HG03135 (cell line): ENCODE data around the gene CFAP54.
A peak's percentile ranks its signal among the peaks of the same experiment; 100 is the strongest.
"Not testable (repeated sequence)": the region's sequence is repeated elsewhere in the genome, so short reads cannot be mapped to it uniquely, and the experiment has no call there.

ENCODE experiments used
- ATAC-seq: cut with Tn5 transposase; IDR thresholded peaks from one replicate; pipeline ENCODE4 v1.9.1; 2021; ENCODE audit warnings: mild to moderate bottlenecking, moderate library complexity; ENCODE audit not compliant: unreplicated experiment

CFAP54 gene, protein sequence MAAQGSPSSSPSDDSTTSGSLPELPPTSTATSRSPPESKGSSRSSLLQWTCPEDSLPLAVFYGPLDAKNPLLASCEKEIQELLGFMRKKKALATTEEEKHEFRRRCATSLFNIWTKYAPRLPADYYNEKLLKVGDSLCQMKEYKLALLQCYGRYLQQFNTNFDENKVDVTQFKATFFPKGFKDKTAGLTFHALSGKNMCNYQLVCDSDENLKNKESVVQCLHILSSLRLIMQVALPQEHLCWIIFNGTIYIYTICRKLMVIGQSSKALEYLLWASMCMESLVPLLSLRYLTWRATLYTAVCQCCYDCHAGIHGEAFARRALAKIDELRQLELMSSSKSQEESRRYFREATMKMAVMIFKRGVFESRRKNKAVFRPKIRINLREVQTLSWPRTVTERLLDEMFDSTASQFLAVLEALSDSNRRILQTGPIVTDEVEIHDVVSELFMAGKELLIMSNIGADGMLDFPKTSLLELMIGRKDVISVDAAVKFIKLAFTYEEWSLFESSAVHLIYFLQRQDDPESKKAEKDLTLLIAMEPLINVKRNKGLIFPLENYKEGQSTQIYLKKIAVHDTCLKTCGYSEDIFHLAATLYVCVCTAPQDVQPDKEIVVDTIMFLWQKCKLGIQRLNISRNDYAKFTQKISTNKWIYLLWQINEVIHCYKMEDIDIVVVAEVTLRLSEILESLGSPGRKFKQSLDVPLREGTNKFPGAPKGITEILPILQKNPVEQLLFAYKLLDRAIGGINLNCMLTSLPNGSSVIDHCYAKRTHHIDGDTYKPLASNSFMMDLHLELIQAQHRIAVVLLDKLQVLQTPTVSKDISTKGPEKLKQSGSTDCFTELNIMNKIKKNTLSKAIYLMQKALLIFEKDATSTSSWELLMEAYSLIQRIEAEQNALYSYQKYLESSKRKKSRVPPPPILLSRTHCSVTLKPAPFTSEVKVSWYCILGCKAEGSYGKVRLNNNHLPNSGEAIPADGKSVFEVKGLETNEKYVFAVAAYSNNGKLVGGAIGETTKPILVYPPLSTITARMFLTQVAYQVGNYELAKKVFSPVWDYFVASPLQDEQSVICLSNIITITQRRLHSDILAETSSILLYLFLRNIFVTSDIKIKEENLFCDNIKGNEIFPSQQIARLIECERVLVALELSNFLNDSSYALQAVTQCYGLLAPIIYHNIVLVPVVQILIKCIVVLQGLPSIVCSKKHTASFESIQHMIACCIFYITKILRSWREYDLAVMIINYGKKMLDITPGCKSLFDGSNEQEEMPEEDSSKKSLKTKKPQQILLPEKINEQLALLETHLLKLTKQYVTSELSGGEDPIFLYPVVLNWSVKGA (N-terminal part only)

DNA sequence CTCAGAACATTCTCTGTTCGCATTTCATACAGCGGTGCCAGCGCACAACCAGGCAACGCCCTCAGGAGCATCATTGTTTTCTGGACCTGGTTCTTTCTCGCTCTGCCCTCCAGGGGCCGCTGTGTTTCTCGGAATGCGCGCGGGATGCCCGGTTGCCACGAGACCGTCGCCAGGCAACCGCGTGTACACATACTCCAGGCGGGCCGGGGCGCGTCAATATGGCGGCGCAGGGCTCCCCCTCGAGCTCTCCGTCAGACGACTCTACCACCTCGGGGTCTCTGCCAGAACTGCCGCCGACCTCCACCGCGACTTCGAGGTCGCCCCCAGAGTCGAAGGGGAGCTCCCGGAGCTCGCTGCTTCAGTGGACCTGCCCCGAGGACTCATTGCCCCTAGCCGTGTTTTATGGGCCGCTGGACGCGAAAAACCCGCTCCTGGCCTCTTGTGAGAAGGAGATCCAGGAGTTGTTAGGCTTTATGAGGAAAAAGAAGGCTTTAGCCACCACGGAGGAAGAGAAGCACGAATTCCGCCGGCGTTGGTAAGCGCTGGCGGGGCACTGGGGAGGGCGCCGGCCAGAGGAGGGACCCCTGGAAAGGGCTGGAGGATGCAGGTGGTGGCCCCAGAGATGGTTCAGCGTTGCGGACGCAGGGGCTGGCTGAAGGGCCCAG is at the start of gene CFAP54:
Gene CFAP54, plus strand, starts transcription at position 186 of the 665 bp plus-strand sequence. Its CDS starts 33 bp downstream, at position 219.
- ATAC-seq: peak; percentile 97

DNA sequence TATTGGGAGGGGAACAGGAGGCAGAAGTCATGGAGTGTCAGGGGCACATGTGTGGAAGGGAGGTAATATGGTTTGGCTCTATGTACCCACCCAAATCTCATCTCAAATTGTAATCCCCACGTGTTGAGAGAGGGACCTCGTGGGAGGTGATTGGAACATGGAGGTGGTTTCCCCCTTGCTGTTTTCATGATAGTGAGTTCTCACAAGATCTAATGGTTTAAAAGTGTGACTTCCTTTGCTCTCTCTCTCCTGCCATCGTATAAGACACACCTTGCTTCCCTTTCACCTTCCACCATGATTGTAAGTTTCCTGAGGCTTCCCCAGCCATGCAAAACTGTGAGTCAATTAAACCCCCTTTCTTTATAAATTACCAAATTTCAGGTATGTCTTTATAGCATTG is 47.6 kb upstream of the CFAP54 start:
- no peak for ATAC-seq

DNA sequence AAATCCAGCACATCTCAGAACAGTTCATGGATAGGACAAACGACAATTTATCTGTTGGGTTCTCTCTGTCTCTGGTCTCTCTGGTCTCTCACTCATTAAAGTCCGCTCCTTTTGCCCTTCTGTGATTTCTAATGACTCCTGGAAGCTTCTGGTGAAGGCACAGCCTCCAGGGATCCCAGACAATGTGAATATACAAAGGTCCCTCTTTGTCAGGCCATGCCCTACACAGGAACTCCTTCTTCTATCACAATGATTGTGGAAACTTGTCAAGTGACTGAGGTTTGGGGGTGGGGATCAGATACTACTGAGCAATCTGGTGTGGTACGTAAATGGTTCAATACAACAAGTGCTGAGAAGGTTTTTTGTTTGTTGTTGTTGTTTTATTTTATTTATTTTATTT is 46.5 kb upstream of the CFAP54 start:
- no peak for ATAC-seq

DNA sequence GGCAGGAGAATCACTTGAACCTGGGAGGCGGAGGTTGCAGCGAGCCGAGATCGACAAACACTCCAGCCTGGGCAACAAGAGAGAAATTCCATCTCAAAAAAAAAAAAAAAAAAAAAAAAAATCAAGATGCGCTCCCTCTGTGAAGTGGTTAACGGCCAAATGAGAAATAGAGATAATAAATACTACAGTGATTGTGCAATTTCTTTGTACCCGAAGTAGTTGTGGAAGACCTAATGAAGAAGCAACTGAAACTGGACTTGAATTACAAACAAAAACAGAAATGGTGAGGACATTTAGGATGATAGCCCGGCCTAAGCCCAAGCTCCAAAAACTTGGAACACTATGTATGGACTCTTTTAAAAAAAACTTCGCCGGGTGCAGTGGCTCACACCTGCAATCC is 45.0 kb upstream of the CFAP54 start:
- no peak for ATAC-seq

DNA sequence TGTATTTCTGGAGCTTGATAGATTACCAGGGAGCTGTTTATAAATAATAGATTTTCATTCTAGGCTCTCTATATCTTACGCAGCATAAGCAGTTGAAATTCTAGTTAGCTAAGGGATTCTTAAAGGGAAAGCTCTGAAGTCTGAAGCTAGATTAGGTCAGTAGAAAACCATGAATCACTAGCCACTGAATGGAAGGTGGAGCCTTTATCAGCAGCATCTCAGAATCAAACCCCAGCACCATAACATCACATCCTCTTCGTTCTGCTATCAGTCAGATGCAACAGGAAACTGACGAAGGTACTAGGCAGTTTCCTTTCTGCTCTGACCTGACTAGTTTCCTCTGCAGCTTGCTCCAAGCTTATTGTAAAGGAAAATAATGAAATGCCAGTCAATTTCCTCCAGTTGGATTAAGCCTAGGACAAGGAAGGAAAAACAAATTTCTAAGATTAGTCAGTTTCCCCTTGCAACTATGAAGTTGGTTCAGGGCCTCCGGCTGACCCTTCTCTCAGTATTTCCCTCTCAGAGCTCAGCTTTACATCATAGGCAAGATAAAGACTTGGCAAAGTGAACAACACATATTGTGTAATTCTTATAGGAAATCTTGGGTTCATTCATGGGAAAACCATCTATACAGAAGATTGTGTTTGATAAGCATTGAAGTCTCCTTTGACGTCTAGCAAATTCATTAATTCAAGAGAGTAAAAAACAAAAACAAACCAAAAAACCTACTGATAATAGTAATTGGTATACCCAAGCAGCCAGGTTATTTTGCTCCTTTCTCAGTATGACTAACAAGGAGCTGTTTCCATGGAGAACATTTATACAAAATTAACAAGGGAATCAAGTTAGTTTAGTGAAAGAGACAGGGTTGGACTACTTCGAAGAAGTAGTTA is 43.4 kb upstream of the CFAP54 start:
- ATAC-seq: peak; percentile 97

DNA sequence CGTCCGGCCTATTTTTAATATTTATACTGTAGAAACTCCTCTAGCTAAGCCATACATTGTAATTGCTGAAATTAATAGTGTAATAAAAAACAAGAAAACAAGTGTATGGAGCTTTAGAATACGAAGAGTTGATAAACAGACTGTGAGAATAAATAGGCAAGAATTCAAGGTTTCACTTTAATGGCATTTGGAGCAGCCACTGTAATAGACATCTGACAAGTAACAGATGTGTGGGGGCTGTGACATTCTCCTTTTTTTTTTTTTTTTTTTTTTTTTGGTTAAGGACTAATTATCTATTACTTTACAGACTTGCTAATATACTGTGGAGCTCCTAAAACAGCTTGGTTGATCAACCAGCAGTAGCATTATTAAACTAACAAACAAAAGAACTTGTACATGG is 42.1 kb upstream of the CFAP54 start:
- no peak for ATAC-seq

DNA sequence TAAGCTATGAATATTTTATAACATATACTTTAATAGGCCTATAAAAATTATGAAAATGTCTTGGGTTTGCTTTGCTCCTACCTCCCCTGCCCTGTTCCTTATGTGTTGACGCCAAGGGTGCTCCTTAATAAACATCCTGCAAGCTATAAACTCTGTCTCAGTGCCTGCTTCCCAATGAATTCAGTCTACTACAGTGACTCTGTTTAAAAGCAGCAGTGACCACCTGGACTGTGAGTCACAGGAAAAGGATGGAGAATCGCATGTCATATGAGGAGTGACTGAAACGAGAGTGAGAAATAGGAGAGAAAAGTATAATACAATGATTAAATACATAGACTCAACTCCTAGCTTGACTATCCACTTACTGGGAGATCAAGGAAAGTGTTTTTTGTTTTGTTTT is 41.1 kb upstream of the CFAP54 start:
- ATAC-seq: no peak

DNA sequence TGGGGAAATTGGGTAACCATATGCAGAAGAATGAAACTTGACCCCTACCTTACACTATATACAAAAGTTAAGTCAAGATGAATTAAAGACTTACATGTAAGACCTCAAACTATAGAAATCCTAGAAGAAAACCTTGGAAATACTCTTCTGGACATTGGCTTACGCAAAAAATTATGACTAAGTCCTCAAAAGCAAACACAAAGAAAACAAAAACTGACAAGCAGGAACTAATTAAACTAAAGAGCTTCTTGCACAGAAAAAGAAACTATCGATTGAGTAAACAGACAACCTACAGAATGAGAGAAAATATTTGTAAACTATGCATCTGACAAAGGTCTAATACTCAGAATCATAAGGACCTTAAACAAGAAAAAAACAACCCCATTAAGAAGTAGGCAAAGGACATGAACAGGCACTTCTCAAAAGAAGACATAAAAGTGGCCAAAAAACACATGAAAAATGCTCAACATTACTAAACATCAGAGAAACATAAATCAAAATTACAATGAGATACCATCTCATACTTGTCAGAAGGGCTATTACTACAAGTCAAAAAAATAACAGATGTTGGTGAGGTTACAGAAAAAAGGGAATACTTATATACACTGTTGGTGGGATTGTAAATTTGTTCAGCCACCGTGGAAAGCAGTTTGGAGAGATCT is 37.0 kb upstream of the CFAP54 start:
- ATAC-seq: no peak

DNA sequence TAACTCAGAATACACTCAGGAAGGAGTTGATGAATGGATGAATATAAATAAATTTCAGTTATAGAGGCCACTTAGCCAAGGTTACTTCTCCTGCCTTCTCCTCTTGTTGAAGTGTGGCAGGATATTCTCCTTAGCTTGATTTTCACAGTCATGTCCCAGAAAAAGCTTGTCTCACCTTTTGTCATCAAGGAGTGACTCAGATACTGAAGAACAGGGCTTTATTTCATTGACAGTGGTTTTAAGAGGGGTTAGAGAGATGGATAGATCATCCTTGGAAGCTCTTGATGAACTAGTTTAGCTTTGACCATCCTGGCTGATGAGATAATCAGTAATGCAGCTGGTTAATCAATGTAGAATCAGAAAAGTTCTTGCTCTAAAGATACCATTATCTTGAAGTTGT is 35.0 kb upstream of the CFAP54 start:
- ATAC-seq: no peak

DNA sequence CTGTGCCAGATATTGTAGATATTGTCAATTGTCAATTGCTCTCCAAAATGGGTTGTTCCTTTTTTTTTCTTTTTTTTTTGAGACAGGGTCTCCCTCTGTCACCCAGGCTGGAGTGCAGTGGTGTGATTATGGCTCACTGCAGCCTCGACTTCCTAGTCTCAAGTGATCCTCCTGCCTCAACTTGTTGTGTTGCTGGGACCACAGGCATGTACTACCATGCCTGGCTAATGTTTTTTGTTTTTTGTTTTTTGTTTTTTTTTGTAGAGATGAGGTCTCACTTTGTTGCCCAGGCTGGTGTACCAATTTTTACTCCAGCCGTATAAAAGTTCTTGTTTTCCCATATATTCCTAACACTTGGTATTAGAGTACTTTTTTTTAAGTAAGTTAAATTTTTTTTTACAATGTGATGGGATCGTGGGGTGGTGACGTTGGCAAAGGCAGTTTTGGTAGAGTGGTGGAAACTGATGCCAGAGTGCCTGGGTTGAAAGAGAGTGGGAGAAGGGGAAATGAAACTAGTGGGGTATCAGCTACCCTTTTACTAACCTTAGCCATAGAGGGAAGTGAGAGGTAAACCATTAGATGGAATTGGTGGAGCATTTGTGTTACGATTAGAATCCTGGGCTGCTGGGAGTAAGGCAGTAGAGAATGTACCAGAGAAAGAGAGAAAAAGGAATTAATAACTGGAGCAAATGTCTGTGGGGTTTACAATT is 33.0 kb upstream of the CFAP54 start:
- ATAC-seq: peak; percentile 83

DNA sequence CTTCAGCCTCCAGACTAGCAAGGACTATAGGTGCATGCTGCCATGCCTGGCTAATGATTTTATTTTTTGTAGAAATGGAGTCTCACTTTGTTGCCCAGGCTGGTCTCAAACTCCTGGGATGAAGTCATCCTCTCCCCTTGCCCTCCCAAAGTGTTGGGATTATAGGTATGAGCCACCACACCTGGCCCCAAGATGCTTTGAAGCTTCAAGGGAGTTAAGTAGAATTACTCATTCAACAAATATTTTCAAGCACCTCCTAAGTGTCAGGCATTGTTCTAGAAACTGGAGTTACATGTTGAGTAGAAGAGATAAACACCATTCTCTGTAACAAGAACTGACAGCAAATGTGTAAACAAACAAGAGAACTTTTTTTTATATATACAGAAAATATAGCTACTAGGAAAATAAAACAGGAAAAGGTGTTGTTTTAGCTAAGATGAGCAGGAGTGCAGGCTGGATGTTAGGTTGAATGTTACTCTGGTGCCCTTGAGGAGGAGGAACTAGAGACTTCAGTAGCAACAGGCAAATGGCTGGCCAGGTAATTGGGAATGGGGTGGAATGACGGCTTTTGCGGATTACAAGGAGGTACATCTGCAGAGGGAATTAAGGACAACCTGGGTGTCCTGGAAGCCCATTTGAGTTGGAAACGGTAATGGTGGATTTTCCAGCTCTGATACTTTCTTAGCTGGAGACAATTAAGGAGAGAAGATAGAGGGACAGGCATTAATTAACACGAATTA is 32.0 kb upstream of the CFAP54 start:
- no peak for ATAC-seq

DNA sequence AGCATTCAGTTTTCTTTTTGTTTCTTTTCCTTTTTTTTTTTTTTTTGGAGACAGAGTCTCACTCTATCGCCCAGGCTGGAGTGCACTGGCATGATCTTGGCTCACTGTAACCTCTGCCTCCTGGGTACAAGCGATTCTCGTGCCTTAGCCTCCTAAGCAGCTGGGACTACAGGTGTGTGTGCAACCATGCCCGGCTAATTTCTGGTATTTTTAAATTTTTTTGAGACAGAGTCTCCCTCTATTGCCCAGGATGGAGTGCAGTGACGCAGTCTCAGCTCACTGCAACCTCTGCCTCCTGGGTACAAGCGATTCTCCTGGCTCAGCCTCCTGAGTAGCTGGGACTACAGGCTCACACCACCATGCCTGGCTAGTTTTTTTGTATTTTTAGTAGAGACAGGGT is 30.1 kb upstream of the CFAP54 start:
- ATAC-seq: not testable (repeated sequence)

DNA sequence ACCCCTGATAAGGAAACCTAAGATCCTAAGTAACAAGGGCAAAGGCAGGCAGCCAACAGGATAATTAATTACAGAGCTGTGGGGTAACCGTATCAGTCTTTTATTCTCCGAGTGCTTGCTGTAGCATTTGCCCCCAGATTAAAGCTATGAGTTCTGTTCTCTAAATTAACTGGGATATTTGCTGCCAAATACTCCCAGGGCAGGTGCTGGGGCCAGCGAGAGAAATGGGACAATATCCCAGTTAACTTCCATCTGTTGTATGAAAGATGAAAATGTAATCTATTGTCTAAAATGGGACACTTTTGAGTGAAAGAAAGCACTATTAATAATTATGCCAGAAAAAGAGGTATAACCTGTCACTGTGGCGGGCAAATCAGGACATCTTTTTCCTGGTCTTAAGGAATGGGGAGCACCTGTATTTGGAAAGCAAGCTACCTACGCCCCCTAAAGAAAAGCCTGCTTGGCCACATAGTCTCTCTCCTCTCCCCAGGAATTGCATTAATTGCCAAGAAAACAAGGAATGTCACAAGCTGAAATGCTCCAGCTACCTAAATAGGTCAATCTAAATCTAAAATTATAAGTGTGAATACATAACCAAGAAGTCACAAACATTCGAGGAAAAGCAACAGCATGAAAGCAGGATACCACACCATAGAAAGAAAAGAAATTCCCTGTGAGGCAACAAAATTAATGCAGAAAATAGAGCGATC is 26.7 kb upstream of the CFAP54 start:
- no peak for ATAC-seq

DNA sequence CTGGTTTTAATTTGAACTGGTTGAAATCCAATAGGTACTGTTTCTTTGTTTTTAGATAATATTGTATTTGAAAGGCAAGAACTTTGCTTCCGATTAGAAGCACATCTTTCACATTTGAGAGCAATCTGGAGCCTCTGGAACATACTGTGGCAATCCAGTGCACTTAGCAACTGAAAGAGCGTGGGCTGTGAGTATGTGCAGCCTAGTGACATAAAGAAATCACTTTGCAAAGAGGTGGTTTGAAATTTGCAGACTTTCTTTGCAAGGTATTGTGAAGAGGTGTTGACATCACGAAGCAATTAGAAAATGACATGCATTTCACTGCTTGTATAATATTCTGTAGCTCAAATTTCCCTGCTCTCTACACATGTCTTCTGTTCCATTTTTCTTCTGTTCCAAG is 23.5 kb upstream of the CFAP54 start:
- ATAC-seq: no peak

DNA sequence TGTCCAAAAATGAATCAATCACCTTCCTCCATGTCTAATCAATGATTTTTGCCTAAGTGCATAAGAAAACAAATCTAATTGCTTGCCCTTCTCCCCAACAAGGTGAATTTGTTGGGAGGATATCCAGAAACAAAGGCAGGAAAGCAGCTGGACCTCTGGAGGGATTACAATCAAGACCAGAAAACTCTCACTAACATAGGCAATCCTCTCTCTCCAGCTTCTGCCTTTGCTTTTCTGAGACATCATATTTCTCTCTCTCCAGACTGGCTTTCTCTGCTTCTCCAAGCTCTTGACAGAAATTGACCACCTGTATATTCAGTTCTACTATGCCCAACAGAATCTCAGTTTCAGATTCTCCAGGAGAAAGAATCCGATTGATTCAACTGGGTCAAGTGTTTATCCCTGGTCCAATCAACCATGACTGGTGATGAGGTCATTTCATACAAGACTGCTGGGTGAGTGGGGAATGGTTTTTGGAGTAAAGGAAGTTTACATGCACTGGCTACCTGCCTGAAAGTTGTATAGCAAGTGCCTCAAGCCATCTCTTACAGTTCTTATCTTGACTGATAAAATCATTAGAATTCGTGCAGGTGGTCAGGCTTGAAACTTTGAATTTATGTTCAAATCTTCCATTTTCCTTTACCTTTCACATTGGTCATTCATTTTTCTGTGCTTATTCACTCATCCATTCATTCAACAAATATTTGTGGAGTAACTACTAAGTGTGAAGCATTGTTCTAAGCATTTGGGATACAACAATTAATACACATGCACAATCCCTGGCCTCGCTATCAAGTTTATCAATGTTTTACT is 22.2 kb upstream of the CFAP54 start:
- no peak for ATAC-seq

DNA sequence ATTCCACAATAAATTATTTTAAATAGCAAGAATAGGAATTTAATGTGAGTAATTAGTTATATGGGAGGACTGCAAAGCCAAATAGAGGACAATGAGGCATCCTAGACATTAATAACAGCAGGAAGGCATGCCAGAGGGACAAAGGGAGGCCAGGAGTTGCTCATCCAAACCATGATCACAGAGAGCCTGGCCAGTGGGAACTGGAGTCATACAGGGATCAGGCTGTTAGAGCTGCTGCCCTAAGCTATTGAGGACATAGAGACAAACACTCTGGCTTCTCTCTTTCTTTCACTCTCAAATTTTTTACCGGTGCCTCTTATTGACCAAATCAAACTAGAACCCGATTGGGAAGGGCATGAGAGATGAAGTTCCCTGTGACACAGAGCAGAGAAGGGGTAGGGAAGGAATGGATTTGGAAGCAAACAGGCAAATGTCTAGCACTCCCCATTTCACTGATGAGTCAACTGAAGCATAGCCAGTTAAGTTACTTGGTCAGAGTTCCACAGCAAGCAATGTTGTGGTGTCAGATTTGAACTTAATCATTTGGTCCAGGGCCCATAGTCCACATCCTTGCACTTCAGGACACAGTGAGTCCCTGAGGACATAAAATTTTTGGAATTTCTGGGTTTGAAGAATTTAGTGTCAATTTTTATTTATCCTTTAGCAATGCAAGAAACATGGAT is 17.9 kb upstream of the CFAP54 start:
- no peak for ATAC-seq
